HG03575 (cell line): ENCODE measurements around the gene RAB9B.
"Not testable (repeated sequence)": the region's sequence is repeated elsewhere in the genome, so short reads cannot be mapped to it uniquely, and the experiment has no call there.

Source experiments
- ATAC-seq: cut with Tn5 transposase; IDR thresholded peaks from one replicate; pipeline ENCODE4 v1.9.1; 2021; ENCODE audit not compliant: unreplicated experiment, insufficient number of reproducible peaks, low FRiP score; ENCODE audit errors: extremely low read depth

The RAB9B gene, protein sequence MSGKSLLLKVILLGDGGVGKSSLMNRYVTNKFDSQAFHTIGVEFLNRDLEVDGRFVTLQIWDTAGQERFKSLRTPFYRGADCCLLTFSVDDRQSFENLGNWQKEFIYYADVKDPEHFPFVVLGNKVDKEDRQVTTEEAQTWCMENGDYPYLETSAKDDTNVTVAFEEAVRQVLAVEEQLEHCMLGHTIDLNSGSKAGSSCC

GRCh38 chrX:103831803-103832544, at the start of gene RAB9B:
Gene RAB9B (minus strand): TSS chrX:103832257. CDS start chrX:103825784, 6,473 bp downstream.
- ATAC-seq = peak; percentile 17

DNA sequence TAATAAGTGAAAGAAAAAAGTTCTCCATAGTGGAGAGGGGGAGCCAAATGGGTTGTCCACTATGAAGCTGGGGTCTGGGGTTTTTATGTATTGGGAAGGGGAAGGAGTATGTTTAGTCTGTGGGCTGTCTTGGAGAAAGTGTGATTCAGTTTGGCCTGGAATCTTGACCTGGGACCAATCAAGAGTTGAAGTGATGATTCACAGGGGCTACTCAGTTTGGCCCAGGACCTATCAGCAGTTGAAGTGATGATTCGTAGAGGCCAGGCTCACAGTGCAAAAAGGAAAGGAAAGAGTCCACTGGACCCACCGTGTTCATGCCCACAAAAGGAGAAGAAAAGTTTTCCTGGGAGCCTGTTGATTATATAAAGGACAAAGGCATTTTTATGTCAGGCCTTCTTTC, 47.3 kb upstream of the RAB9B start:
- ATAC-seq = no peak

GRCh38 chrX:103878466-103879122, 46.5 kb upstream of the RAB9B start:
- ATAC-seq = no peak

GRCh38 chrX:103877571-103877970, 45.5 kb upstream of the RAB9B start:
- ATAC-seq = no peak

DNA sequence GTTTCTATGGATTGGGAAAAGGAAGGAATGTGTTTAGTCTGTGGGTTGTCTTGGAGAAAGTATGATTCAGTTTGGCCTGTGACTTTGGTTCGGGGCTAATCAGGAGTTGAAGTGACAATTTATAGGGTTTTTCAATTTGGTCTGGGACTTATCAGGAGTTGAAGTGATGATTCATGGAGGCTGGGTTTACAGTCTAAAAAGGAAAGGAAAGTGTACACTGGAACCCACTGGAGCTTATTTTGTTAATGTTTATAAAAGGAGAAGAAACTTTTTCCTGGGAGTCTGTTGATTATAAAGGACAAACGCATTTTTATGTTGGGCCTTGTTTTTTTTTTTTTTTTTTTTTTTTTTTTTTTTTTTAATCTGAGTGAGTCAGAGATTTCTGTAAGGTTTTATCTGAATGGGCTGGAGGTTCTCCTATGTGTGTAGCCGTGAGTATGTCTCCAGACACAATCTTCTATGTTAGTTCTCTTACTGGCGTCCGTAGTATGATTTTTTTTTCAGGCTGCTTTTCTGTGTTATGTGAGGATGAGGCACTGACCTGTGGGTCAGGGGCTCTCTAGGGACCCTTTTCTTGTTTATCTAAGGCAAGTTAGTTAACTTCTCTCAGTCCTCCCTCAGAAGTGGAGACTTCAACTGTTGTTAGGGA, 33.0 kb upstream of the RAB9B start:
- no peak for ATAC-seq

DNA sequence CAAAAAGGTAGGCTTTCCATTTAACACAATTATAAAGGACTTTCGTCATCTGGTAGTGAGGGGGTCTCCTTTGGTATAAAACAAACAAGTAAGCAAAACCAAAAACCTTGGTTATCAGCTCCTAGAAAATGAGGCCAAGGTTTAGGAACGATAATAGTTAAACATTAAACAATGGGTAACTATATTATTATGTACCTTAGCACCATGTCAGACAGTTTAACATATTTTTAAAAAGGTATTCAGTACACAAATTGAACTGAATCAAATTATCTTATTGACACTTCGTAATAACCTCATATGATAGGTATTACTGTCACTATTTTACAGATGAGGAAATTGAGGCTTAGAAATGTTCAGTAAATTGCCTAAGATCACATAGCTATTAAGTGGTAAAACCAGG, 32.1 kb upstream of the RAB9B start:
- ATAC-seq = no peak

GRCh38 chrX:103861200-103861599, 29.1 kb upstream of the RAB9B start:
- no peak for ATAC-seq

DNA sequence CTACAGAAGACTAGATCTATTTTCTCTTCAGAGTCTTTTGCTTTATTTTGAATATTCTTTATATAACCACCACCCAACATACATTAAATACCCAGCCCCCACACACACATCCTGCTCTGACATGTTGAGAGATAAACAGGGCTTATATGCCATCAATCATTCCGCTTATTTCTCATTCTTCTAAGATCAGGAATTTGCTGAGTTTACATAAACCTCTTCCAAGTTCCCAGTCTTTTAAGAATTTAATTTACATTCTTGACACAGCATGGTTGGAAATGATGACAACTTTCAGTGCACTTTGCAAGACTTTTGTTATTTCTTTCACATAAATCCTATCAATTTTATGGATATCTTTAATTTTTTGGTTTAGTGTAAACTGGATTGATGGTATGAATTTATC, 17.5 kb upstream of the RAB9B start:
- no peak for ATAC-seq

DNA sequence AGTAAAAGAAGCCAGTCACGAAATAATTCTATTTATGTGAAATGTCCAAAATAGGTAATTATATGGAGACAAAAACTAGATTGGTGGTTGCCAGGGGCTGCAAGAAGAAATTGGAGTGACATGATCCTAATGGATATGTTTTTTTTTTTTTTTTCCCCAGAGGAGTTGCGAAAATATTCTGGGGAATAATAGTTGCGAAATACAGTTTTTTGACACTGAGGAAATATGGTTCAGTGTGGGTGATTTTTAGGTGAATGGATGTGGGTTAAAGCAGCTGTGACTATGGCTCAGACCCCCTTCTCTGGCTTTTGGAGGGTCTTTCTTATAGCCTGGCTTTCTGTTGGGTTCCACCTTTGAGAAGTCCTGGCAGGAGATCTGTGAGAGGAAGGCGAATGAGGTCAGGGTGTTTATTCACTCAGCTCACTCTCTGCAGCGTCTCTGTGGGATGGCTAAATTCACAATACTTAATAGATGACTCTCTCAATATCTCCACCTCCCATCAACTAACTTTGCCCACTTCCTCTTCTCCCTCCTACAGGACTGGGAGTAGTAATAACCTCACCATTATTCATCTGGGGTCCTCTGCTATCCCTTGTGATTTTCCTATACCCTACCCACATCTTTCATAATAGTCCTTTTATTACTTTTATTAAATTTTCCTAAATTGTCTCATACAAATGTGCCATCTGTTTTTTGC, 15.3 kb upstream of the RAB9B start:
- ATAC-seq = no peak

DNA sequence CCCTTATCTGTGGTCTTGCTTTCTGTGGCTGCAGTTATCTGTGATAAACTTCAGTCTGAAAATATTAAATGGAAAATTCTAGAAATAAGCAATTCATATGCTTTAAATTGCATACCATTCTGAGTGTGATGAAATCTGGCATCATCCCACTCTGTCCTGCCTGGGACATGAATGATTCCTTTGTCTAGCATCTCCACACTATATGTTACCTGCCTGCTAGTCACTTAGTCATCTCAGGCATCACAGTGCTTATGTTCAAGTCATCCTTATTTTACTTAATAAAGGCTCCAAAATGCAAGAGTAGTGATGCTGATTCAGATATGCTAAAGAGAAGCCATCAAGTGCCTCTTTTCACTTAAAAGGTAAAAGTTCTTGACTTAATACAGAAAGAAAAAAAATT, 14.3 kb upstream of the RAB9B start:
- no peak for ATAC-seq

GRCh38 chrX:103845165-103845653, 13.2 kb upstream of the RAB9B start:
- ATAC-seq = no peak

- no peak for ATAC-seq
Observed at GRCh38 chrX:103839404-103839803, 7.3 kb upstream of the RAB9B start.

DNA sequence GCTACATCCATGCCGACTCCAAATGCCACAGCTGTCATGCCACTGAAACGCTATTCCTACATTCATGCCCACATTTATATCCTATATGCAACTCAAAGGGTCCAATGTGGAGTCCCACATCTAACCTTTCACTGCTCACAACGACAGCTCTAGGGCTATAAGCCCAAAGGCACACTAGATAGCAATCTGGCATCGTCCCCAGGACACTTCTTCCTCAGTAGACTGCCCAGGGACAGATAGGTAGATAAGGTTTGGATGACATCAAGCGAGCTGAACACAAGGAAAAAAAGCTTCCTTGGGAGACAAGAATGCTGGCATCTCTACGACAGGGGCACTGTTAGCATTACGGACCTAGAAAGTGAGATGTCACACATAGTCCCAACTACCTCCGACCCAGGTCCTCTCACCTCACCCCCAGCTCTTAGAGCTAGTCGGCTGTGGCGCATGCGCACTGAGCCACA, 685 bp downstream of the RAB9B start:
- peak; percentile 61 for ATAC-seq

GRCh38 chrX:103830848-103831247, 1.2 kb downstream of the RAB9B start:
- ATAC-seq = no peak

GRCh38 chrX:103828529-103828928, 3.5 kb downstream of the RAB9B start:
- no peak for ATAC-seq

- ATAC-seq = no peak
Observed at GRCh38 chrX:103825881-103826280, 6.2 kb downstream of the RAB9B start.

- ATAC-seq = no peak
Observed at GRCh38 chrX:103823591-103823990, 8.5 kb downstream of the RAB9B start.

- ATAC-seq = not testable (repeated sequence)
Observed at GRCh38 chrX:103820802-103821201, 11.3 kb downstream of the RAB9B start.
